Measurements from ENCODE around the gene CNOT1.

CNOT1 gene

GRCh38 chr16:58518083-58518979 is 111.3 kb downstream of the CNOT1 start:
- DNase-seq (ENCODE audit: low spot score), result peak; percentile 62

GRCh38 chr16:58516768-58517107 is 112.9 kb downstream of the CNOT1 start:
- DNase-seq (ENCODE audit: low spot score), result no peak

- peak; percentile 33 for DNase-seq (ENCODE audit: low spot score)
Measured at GRCh38 chr16:58515871-58516767, 113.5 kb downstream of the CNOT1 start.

- peak; percentile 92 for DNase-seq (ENCODE audit: low spot score)
Measured at GRCh38 chr16:58515125-58515870, 114.3 kb downstream of the CNOT1 start, which contains the start of gene SETD6. SETD6 (plus strand) TSS chr16:58515517; CDS start chr16:58515538, 21 bp downstream.

- peak; percentile 41 for DNase-seq (ENCODE audit: low spot score)
Measured at GRCh38 chr16:58513874-58514273, 115.8 kb downstream of the CNOT1 start.

GRCh38 chr16:58511933-58512815 is 117.5 kb downstream of the CNOT1 start:
- DNase-seq (ENCODE audit: low spot score), result peak; percentile 69

- no peak for DNase-seq (ENCODE audit: low spot score)
Measured at GRCh38 chr16:58510776-58511628, 118.6 kb downstream of the CNOT1 start.

GRCh38 chr16:58510097-58510775 is 119.4 kb downstream of the CNOT1 start:
- no peak for DNase-seq (ENCODE audit: low spot score)

- DNase-seq (ENCODE audit: low spot score), result no peak
Measured at GRCh38 chr16:58509256-58510096, 120.2 kb downstream of the CNOT1 start.

GRCh38 chr16:58508671-58509251 is 120.9 kb downstream of the CNOT1 start:
- no peak for DNase-seq (ENCODE audit: low spot score)

- no peak for DNase-seq (ENCODE audit: low spot score)
Measured at GRCh38 chr16:58507963-58508670, 121.5 kb downstream of the CNOT1 start.

GRCh38 chr16:58507195-58507962 is 122.2 kb downstream of the CNOT1 start:
- no peak for DNase-seq (ENCODE audit: low spot score)

GRCh38 chr16:58506241-58507194 is 123.1 kb downstream of the CNOT1 start:
- no peak for DNase-seq (ENCODE audit: low spot score)

GRCh38 chr16:58503863-58504688 is 125.5 kb downstream of the CNOT1 start:
- no peak for DNase-seq (ENCODE audit: low spot score)
